IMR-90 (cell line): ENCODE measurements around the gene FMNL1. TPM values are rescaled to one million over a fixed set of nuclear protein-coding genes. Genes with fewer than 3 reads are reported as not detected.

ENCODE experiments used
- ATAC-seq: fragments of 200-7000 bp; cut with Tn5 transposase; 2 replicates; pipeline ENCODE4 v1.9.1; 2020; ENCODE audit warnings: low read depth, mild to moderate bottlenecking, moderate library complexity
- BruUV-seq: library from RNA; stranded (reverse); fragments of 400-500 nt; replicated peaks from 2 replicates; lab custom pipeline; 2021; lab: Mats Ljungman, UMichigan
- CTCF ChIA-PET: fragments of 300-600 bp; formaldehyde crosslinking; extraction: SDS; loops from one replicate; lab custom pipeline; 2021; ENCODE audit warnings: antibody characterized with exemption; lab: Yijun Ruan, JAX
- POLR2A ChIA-PET: fragments of 300-600 bp; sonication (Branson Sonifier 250); formaldehyde crosslinking; loops from one replicate; lab custom pipeline; 2022; ENCODE audit warnings: antibody characterized with exemption; ENCODE audit not compliant: unreplicated experiment; lab: Charles Lee
- DNase-seq: peaks from one replicate; pipeline ENCODE4 v3.0.0; 2013
- H2AFZ ChIP-seq: replicated peaks from 2 replicates; pipeline ENCODE3; 2013; ENCODE audit warnings: low read length, mild to moderate bottlenecking; ENCODE audit not compliant: poor library complexity
- H2AK5ac ChIP-seq: 2 replicates; pipeline ENCODE4 v1.6.1; 2013; ENCODE audit warnings: low read depth, low read length, inconsistent platforms
- H2AK9ac ChIP-seq: replicated peaks from 2 replicates; pipeline ENCODE3; 2013; ENCODE audit warnings: mild to moderate bottlenecking, low read depth, low read length, moderate library complexity; ENCODE audit not compliant: poor library complexity
- H2BK120ac ChIP-seq: 2 replicates; pipeline ENCODE4 v1.6.1; 2013; ENCODE audit warnings: low read depth, low read length, inconsistent platforms
- H2BK15ac ChIP-seq: 3 replicates; pipeline ENCODE4 v1.6.1; 2013; ENCODE audit warnings: low read depth, low read length, inconsistent platforms
- H2BK20ac ChIP-seq: 2 replicates; pipeline ENCODE4 v1.6.1; 2013; ENCODE audit warnings: low read depth, mild to moderate bottlenecking, inconsistent platforms, low read length, moderate library complexity
- H2BK5ac ChIP-seq: 2 replicates; pipeline ENCODE4 v1.6.1; 2013; ENCODE audit warnings: mild to moderate bottlenecking, low read depth, low read length, inconsistent platforms; ENCODE audit not compliant: poor library complexity, severe bottlenecking
- H3K14ac ChIP-seq: replicated peaks from 2 replicates; pipeline ENCODE4 v1.6.1; 2013; ENCODE audit warnings: low read depth, low read length, inconsistent platforms
- H3K18ac ChIP-seq: 2 replicates; pipeline ENCODE4 v1.6.1; 2013; ENCODE audit warnings: low read depth, low read length, control low read depth
- H3K23ac ChIP-seq: 2 replicates; pipeline ENCODE4 v1.6.1; 2013; ENCODE audit warnings: low read depth, low read length, inconsistent platforms
- H3K27ac ChIP-seq: 2 replicates; pipeline ENCODE4 v1.5.1; 2013; ENCODE audit warnings: mild to moderate bottlenecking, control low read depth, low read length; ENCODE audit not compliant: insufficient read depth
- H3K27me3 ChIP-seq: 2 replicates; pipeline ENCODE4 v1.6.1; 2013; ENCODE audit warnings: low read length; ENCODE audit not compliant: control insufficient read depth, insufficient read depth
- H3K36me3 ChIP-seq: 2 replicates; pipeline ENCODE4 v1.6.1; 2013; ENCODE audit warnings: low read length, mixed read lengths; ENCODE audit not compliant: control insufficient read depth, insufficient read depth
- H3K4ac ChIP-seq: 2 replicates; pipeline ENCODE4 v1.6.1; 2013; ENCODE audit warnings: low read depth, low read length, inconsistent platforms
- H3K4me1 ChIP-seq: 2 replicates; pipeline ENCODE4 v1.6.1; 2013; ENCODE audit warnings: low read length, mixed read lengths; ENCODE audit not compliant: control insufficient read depth, insufficient read depth
- H3K4me2 ChIP-seq: 2 replicates; pipeline ENCODE4 v1.6.1; 2013; ENCODE audit warnings: low read depth, mild to moderate bottlenecking, control low read depth, low read length, moderate library complexity
- H3K4me3 ChIP-seq: 2 replicates; pipeline ENCODE4 v1.5.1; 2013; ENCODE audit warnings: low read depth, mild to moderate bottlenecking, control low read depth, low read length, moderate library complexity; ENCODE audit not compliant: insufficient read depth
- H3K56ac ChIP-seq: 2 replicates; pipeline ENCODE4 v1.6.1; 2013; ENCODE audit warnings: low read length, inconsistent platforms; ENCODE audit not compliant: insufficient read depth; ENCODE audit errors: extremely low read depth
- H3K79me1 ChIP-seq, 2 experiments: 2 replicates each; pipeline ENCODE4 v1.6.1; 2013; ENCODE audit warnings: low read length in 2 of 2, inconsistent platforms in 1 of 2, low read depth in 1 of 2
- H3K9ac ChIP-seq: 2 replicates; pipeline ENCODE4 v1.6.1; 2013; ENCODE audit warnings: low read depth, low read length, control low read depth
- H3K9me1 ChIP-seq: 2 replicates; pipeline ENCODE4 v1.6.1; 2013; ENCODE audit warnings: low read length, inconsistent platforms; ENCODE audit not compliant: insufficient read depth
- H3K9me3 ChIP-seq: 2 replicates; pipeline ENCODE4 v1.6.1; 2013; ENCODE audit warnings: low read length; ENCODE audit not compliant: control insufficient read depth, insufficient read depth
- H4K20me1 ChIP-seq: 2 replicates; pipeline ENCODE4 v1.6.1; 2013; ENCODE audit warnings: low read length, inconsistent platforms; ENCODE audit not compliant: insufficient read depth
- H4K5ac ChIP-seq: 2 replicates; pipeline ENCODE4 v1.6.1; 2013; ENCODE audit warnings: mild to moderate bottlenecking, low read depth, low read length, control low read depth
- H4K8ac ChIP-seq, 2 experiments: 2 replicates each; pipeline ENCODE4 v1.6.1; 2013; ENCODE audit warnings: low read depth in 2 of 2, low read length in 2 of 2, control low read depth in 1 of 2, inconsistent platforms in 1 of 2
- H4K91ac ChIP-seq: 2 replicates; pipeline ENCODE4 v1.6.1; 2013; ENCODE audit warnings: low read depth, low read length, inconsistent platforms; ENCODE audit not compliant: insufficient read depth
- FOS ChIP-seq: fragments of 150-350 bp; IDR thresholded peaks from 2 replicates; pipeline ENCODE4 v1.6.1; 2016; ENCODE audit warnings: low read depth, low read length
- RCOR1 ChIP-seq: IDR thresholded peaks from 2 replicates; pipeline ENCODE4 v1.6.1; 2012; ENCODE audit warnings: mild to moderate bottlenecking, low read length, improper control_type of control experiment; ENCODE audit not compliant: insufficient replicate concordance
- SMC3 ChIP-seq: fragments of 150-350 bp; IDR thresholded peaks from 2 replicates; pipeline ENCODE4 v1.6.1; 2016; ENCODE audit warnings: low read depth, mild to moderate bottlenecking, antibody characterized with exemption, low read length, moderate library complexity
- WGBS, 2 experiments: methylation state at CpG; one replicate each; pipeline versions ENCODE4 v1.1.5 to v1.1.7; 2013; ENCODE audit warnings: missing lambda C conversion rate in 2 of 2; ENCODE audit not compliant: insufficient read length in 1 of 2; ENCODE audit errors: extremely low coverage in 2 of 2; 5-methylcytosine and 5-hydroxymethylcytosine counted together
- dilution Hi-C: fragments of 300-500 bp; cut with HindIII; formaldehyde crosslinking; loops from one replicate; pipeline ENCODE4 v1.14.3; 2018; ENCODE audit warnings: low sequenced_read_pairs; ENCODE audit not compliant: unreplicated experiment
- in situ Hi-C: fragments of 300-500 bp; cut with MboI; formaldehyde crosslinking; loops from 3 replicates; pipeline ENCODE4 v1.14.3; 2019; ENCODE audit warnings: low sequenced_read_pairs, inconsistent platforms, mixed read lengths
- intact Hi-C: fragments of 100-400 bp; cut with micrococcal nuclease; formaldehyde crosslinking; loops from 2 replicates; pipeline ENCODE4 v1.10.0; 2022
- polyA plus RNA-seq, 3 experiments: library from polyadenylated mRNA; depleted of rRNA; stranded (reverse); fragments of >200 nt; gene quantifications; 2 replicates each; pipeline ENCODE4 v1.2.3, GENCODE V29; 2012; ENCODE audit warnings: low replicate concordance in 1 of 3
- total RNA-seq: library from RNA; depleted of rRNA; stranded (reverse); fragments of >200 nt; gene quantifications from 2 replicates; pipeline ENCODE4 v1.2.3, GENCODE V29; 2012
- TF ChIP-seq, protein P1 (sequence below): fragments of 150-350 bp; IDR thresholded peaks from 2 replicates; pipeline ENCODE4 v1.6.1; 2017; ENCODE audit warnings: mild to moderate bottlenecking, antibody characterized with exemption, low read length, low read depth

Gene FMNL1
- total and polyA plus RNA-seq, 2 of the 4 experiments (the other 2 are of a cell fraction): 0.36 to 2.3 TPM

DNA sequence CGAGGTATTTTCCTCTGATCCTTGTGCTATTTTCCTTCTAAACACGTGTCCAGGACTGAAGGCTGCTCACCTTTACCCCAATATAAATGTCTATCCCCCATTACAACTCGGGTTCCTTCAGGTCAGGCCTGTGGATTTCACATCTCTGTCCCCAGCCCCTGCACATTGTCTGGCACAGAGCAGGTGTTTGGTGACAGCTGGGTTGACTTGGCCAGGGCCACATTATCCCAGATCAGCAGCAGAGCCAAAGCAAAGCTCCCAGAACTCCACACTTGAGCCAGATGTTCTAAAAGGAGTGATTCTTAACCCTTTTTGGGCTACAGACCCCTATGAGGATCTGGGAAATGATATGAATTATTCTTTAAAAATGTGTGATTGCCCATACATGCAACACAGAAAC is 58.2 kb downstream of the FMNL1 start:
- peaks cover 8% of the 10 kb centered on the region; the same call in 1 of the 2 replicates for H3K9me1 ChIP-seq
- H3K4me2 ChIP-seq: no peak overlapping the region
- H3K27me3 ChIP-seq: no peaks in the 10 kb centered on the region
- no peak overlapping the region for H2BK15ac ChIP-seq
- BruUV-seq: no TSS peak
- no peak overlapping the region for H2AK9ac ChIP-seq
- DNase-seq (no peak), ATAC-seq (no peak)
- in situ Hi-C loops (loop anchor here (5.0 kb wide), 1 partner anchor 107 kb away; no protein-coding TSS in a partner anchor), intact Hi-C loops (no loop called here), dilution Hi-C loops (no loop called here)
- ChIA-PET CTCF (no interaction called here), POLR2A (no interaction called here)
- peaks cover 8% of the 10 kb centered on the region; the same call in 1 of the 2 replicates for H4K20me1 ChIP-seq
- no peak overlapping the region for H3K14ac ChIP-seq
- no peak overlapping the region for H3K4me3 ChIP-seq
- H3K4me1 ChIP-seq: peaks cover 19% of the 10 kb centered on the region
- 18% methylated on average over 2 of the region's 3 CpGs; no CpG with 5 or more reads in 1 of the 2 experiments for WGBS, 2 experiments
- no peaks in the 10 kb centered on the region for H3K9me3 ChIP-seq
- H3K79me1 ChIP-seq: peaks cover 5 to 24% of the 10 kb centered on the region in 2 experiments; a peak in 2 of 4 replicates
- no peak overlapping the region for H4K91ac ChIP-seq
- TF ChIP-seq SMC3: no peak
- no peak for TF ChIP-seq FOS
- TF ChIP-seq, protein P1, sequence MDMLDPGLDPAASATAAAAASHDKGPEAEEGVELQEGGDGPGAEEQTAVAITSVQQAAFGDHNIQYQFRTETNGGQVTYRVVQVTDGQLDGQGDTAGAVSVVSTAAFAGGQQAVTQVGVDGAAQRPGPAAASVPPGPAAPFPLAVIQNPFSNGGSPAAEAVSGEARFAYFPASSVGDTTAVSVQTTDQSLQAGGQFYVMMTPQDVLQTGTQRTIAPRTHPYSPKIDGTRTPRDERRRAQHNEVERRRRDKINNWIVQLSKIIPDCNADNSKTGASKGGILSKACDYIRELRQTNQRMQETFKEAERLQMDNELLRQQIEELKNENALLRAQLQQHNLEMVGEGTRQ: no peak
- TF ChIP-seq RCOR1: no peak
- no peak overlapping the region for H3K9ac ChIP-seq
- peaks cover 32% of the 10 kb centered on the region for H3K36me3 ChIP-seq
- H3K27ac ChIP-seq: no peak overlapping the region
- H3K23ac ChIP-seq: no peak overlapping the region
- H2AFZ ChIP-seq: no peak overlapping the region
- H2BK20ac ChIP-seq: no peak overlapping the region
- H3K18ac ChIP-seq: no peak overlapping the region
- H3K4ac ChIP-seq: no peak overlapping the region
- no peak overlapping the region for H2AK5ac ChIP-seq
- no peak overlapping the region for H3K56ac ChIP-seq
- no peak overlapping the region for H4K5ac ChIP-seq
- no peak overlapping the region for H2BK5ac ChIP-seq
- H2BK120ac ChIP-seq: no peak overlapping the region
- H4K8ac ChIP-seq: no peak overlapping the region
